Measurements from ENCODE around the gene S100A5.

S100A5 gene

GRCh38 chr1:153556348-153556747, 15.6 kb upstream of the S100A5 start:
- Histone ChIP-seq H3K27me3 (ENCODE audit: insufficient read depth, low read depth, severe bottlenecking) (no peaks in the 10 kb centered on the region), H3K27ac (no peak overlapping the region), H3K9me3 (ENCODE audit: severe bottlenecking) (no peaks in the 10 kb centered on the region), H3K4me3 (ENCODE audit: low read depth, low read length) (no peak overlapping the region), H3K36me3 (no peaks in the 10 kb centered on the region)
- no peak for DNase-seq
- no peak for TF ChIP-seq CTCF (IDR thresholded peaks at IDR 0.05; ENCODE audit: low read depth, low read length)

- H3K36me3 ChIP-seq = no peaks in the 10 kb centered on the region
- no peak for TF ChIP-seq CTCF (IDR thresholded peaks at IDR 0.05; ENCODE audit: low read depth, low read length)
- H3K9me3 ChIP-seq (ENCODE audit: severe bottlenecking) = no peaks in the 10 kb centered on the region
- H3K27ac ChIP-seq = no peak overlapping the region
- no peak for DNase-seq
- H3K4me3 ChIP-seq (ENCODE audit: low read depth, low read length) = no peak overlapping the region
- H3K27me3 ChIP-seq (ENCODE audit: insufficient read depth, low read depth, severe bottlenecking) = no peaks in the 10 kb centered on the region
Observed at GRCh38 chr1:153553830-153554541, 13.3 kb upstream of the S100A5 start.

- no peak for TF ChIP-seq CTCF (IDR thresholded peaks at IDR 0.05; ENCODE audit: low read depth, low read length)
- Histone ChIP-seq H3K27ac (no peak overlapping the region), H3K36me3 (no peaks in the 10 kb centered on the region), H3K27me3 (ENCODE audit: insufficient read depth, low read depth, severe bottlenecking) (no peaks in the 10 kb centered on the region), H3K4me3 (ENCODE audit: low read depth, low read length) (no peak overlapping the region), H3K9me3 (ENCODE audit: severe bottlenecking) (no peaks in the 10 kb centered on the region)
- DNase-seq = peak; percentile 9
Observed at GRCh38 chr1:153553096-153553495, 12.4 kb upstream of the S100A5 start.

- TF ChIP-seq CTCF (IDR thresholded peaks at IDR 0.05; ENCODE audit: low read depth, low read length) = peak; percentile 57
- peak; percentile 66 for DNase-seq
- Histone ChIP-seq H3K9me3 (ENCODE audit: severe bottlenecking) (no peaks in the 10 kb centered on the region), H3K4me3 (ENCODE audit: low read depth, low read length) (no peak overlapping the region), H3K36me3 (no peaks in the 10 kb centered on the region), H3K27me3 (ENCODE audit: insufficient read depth, low read depth, severe bottlenecking) (no peaks in the 10 kb centered on the region), H3K27ac (no peak overlapping the region)
Observed at GRCh38 chr1:153552335-153552734, 11.6 kb upstream of the S100A5 start.

GRCh38 chr1:153550827-153551500, 10.2 kb upstream of the S100A5 start:
- no peak for DNase-seq
- H3K9me3 ChIP-seq (ENCODE audit: severe bottlenecking) = no peaks in the 10 kb centered on the region
- H3K27ac ChIP-seq = no peak overlapping the region

More at GRCh38 chr1:153550827-153551500, 10.2 kb upstream of the S100A5 start:
- TF ChIP-seq CTCF (IDR thresholded peaks at IDR 0.05; ENCODE audit: low read depth, low read length) = no peak
- no peaks in the 10 kb centered on the region for H3K36me3 ChIP-seq
- H3K4me3 ChIP-seq (ENCODE audit: low read depth, low read length) = no peak overlapping the region
- no peaks in the 10 kb centered on the region for H3K27me3 ChIP-seq (ENCODE audit: insufficient read depth, low read depth, severe bottlenecking)
